HG03469 (cell line): ENCODE data around the gene LRRK2.

Experiments used
- ATAC-seq: cut with Tn5 transposase; IDR thresholded peaks from one replicate; pipeline ENCODE4 v1.9.1; 2021; ENCODE audit warnings: mild to moderate bottlenecking, moderate library complexity, moderate number of reproducible peaks; ENCODE audit not compliant: unreplicated experiment

LRRK2 gene

DNA sequence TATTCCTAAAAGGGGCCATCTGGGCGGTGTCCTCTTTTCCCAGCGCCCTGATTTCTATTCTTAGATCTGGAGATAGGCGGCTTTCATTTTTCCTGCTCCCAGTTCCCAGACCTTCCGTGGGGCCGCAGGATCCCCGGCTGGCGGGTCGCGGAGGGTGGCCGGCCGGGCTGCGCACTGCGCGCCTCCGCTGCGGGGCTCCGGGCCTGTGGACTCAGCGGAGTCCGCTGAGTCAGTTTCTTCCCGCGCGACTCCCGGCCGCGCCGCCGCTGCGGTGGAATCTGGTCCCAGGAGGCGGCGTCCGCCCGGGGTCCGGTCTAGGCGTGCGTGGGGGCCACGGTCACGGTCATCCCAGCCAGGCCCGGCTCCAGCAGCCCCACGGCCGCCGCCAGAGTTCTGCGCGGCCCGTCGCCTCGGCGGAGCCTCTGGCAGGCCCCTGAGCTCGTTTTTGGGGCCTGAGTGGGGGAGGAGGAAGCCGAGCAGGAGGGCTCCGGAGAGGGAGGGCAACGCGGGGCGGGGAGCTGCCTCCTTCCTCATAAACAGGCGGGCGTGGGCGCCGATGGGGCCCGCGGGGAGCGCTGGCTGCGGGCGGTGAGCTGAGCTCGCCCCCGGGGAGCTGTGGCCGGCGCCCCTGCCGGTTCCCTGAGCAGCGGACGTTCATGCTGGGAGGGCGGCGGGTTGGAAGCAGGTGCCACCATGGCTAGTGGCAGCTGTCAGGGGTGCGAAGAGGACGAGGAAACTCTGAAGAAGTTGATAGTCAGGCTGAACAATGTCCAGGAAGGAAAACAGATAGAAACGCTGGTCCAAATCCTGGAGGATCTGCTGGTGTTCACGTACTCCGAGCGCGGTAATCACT lies at the start of gene LRRK2:
TSS of gene LRRK2 (plus strand) at position 559 of the 853 bp plus-strand sequence. CDS start at position 694, 135 bp downstream.
- ATAC-seq = peak; percentile 30

DNA sequence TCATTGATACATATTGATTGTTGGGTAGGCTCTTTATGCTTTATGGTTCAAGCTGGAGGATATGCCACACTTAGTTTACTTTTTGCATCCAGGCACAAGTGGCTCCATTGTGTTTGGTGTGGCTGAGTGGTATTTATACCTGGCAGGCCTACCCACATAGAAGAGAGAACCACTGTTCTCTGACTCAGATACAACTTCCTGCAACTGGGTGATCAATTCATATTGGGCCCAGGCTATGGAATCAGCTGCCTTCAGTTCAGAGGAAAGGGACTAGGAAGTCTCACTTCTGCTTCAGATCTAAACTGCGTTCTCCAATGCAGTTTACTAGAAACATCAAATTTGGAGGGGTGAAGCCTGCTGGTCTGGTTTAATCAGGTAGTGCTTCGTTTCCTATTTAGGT lies 49.8 kb upstream of the LRRK2 start:
- ATAC-seq = no peak

- no peak for ATAC-seq
Observed at GRCh38 chr12:40175489-40175888, 49.3 kb upstream of the LRRK2 start.

GRCh38 chr12:40178701-40179100 lies 46.1 kb upstream of the LRRK2 start:
- ATAC-seq = no peak

DNA sequence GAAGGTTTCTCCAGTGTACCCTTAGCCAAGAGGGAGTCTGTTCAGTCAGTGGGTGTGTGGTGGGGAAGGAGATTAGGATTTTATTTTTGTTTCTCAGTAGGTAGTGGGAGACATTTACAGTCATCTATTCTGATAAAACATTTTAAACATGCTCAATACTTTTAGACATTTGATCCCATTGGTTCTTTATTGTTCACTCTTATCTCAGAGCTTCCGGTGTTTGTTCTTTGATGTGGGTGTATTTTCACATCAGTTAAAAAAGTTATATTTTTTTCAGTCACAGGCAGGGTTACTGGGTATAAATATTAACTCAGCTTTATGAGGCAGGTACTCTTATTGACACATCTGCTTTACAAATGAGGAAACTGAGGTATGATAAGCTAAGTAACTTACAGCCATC lies 43.3 kb upstream of the LRRK2 start:
- ATAC-seq = no peak

GRCh38 chr12:40183715-40184114 lies 41.1 kb upstream of the LRRK2 start:
- ATAC-seq = no peak

DNA sequence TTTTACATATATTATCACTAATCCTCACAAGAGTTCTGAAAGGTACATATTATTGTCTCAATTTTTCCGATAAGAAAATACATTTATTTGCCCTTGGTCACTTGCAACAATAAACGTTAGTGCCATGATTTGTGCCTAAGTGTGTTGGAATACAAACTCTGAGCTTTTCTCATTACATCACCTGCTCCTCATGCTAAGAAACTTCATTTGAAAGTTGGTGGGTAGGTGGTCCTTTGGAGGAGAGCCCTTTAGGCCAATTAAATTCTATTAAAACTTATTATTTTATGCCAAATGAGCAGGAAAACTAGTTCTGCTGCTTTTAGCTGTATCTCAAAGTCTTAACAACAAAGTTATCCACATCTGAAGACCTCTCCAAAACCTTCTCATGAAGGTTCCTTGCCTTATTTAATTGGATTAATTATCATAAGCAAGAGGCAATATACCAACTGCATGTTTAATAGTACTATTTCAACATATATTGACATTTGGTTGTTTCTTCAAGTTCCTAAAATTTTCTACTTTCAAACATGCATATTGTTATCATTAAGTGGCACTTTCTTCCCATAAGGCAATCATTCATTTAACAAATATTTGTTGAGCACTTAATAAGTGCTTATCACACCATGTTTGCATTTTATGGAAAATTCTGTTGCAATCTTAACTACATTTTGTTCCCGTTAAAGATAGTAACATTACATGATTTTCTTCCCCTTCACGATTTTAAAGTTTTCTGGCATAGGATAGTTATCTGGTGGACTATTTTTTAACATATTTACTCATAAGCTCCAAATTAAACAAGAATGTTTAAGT lies 40.1 kb upstream of the LRRK2 start:
- ATAC-seq = no peak

DNA sequence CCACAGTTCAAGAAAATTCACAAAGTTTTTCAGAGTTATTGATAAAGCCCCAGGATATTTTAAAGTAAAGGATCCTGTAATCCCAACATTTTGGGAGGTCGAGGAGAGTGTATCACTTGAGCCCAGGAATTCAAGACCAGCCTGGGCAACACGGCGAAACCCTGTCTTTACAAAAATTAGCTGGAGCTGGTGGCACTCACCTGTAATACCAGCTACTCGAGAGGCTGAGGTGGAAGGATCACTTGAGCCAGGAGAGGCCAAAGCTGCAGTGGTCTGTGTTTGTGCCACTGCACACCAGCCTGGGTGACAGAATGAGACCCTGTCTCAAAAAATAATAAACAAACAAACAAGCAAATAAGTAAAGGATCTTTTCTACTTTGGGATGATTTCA lies 39.5 kb upstream of the LRRK2 start:
- ATAC-seq = no peak

- ATAC-seq = no peak
Observed at GRCh38 chr12:40188558-40189320, 36.1 kb upstream of the LRRK2 start.

- peak; percentile 97 for ATAC-seq
Observed at GRCh38 chr12:40192704-40193255, 32.0 kb upstream of the LRRK2 start.

- ATAC-seq = no peak
Observed at GRCh38 chr12:40194846-40195245, 30.0 kb upstream of the LRRK2 start.

DNA sequence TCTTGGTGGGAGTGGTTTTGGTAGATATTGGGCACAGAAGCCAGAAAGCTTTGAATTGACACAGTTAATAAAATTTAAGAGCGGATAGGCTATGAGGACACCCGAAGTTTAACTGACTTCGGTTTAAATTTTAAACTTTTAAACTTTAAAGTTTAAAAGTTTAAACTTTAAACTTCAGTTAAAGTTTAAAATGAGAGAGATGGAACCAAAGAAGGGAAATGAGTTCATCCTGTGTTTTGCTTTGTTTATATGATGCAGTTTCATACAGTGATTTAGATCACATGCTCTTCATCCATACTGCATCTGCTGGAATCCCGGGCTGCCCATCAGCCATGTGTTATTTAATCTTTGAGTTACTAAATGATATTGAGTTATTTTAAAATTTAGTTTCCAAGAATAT lies 27.2 kb upstream of the LRRK2 start:
- no peak for ATAC-seq

DNA sequence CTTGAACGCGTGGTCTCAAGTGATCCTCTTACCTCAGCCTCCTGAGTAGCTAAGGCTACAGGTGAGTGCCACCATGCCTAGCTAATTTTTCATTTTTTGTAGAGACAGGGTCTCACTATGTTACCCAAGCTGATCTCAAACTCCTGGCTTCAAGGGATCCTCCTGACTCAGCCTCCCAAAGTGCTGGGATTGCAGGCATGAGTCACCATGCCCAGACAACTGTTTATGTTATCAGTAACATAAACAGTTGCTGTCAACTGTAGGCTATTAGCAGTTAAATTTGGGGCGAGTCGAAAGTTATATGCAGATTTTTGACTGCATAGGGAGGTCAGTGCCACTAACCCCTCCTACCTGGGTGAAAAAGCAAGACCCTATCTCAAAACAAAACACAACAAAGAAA lies 26.2 kb upstream of the LRRK2 start:
- ATAC-seq = no peak

DNA sequence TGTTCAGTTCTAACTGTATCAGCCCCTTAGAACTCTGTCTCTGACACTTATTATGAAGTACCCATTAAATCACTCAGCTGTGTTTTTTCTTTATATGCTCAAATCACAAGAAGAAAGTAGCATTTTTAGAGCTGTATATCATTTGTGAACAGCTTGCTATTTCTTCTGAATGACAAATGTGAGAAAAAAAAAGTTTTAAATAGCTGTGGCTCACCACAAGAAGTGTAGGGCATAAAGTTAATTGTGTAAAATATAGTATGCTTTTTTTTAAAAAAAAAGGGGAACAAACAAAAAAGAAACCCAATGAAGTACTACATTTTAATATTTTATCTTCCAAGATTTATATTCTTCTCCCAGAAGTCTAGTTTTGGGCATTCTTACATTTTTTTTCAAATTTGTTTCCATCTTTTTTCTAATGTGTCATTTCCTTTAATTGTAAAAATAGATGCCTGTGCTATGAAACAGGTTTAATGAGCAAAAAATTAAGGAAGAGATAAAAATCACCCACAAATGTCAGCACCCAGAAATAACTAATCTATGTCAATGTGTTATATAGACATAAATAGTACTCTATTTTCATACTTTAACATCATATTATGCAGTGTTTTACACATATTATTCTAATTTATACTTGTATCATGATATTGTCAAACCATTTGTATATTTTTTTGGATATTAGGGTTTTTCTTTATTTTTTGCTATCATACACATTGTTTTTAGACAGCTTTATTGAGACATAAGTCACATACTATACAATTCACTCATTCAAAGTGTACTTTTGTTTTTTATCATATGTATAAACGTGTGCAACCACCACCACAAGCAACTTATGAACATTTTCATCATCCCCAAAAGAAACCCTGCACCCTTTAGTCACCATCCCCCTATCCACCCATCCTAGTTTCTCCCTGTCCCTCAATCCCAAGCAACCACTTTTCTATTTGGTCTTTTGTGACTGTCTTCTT lies 22.4 kb upstream of the LRRK2 start:
- ATAC-seq = peak; percentile 72

- ATAC-seq = no peak
Observed at GRCh38 chr12:40203060-40203430, 21.8 kb upstream of the LRRK2 start.

- ATAC-seq = no peak
Observed at GRCh38 chr12:40204337-40204736, 20.5 kb upstream of the LRRK2 start.

- ATAC-seq = no peak
Observed at GRCh38 chr12:40207551-40207950, 17.2 kb upstream of the LRRK2 start.

- ATAC-seq = peak; percentile 83
Observed at GRCh38 chr12:40208707-40209446, 15.9 kb upstream of the LRRK2 start.

GRCh38 chr12:40209886-40210285 lies 14.9 kb upstream of the LRRK2 start:
- ATAC-seq = no peak
